GM18526 (cell line): ENCODE data around the gene PLPP4.

Experiments used
- POLR2A ChIP-seq: IDR thresholded peaks from 3 replicates; pipeline ENCODE4 v1.6.1; 2011; ENCODE audit not compliant: insufficient read length; ENCODE audit errors: extremely low read depth

PLPP4 gene

GRCh38 chr10:120437541-120437940, 19.5 kb upstream of the PLPP4 start:
- TF ChIP-seq POLR2A: no peak

GRCh38 chr10:120451968-120452367, 5.1 kb upstream of the PLPP4 start:
- no peak for TF ChIP-seq POLR2A

GRCh38 chr10:120453319-120453718, 3.7 kb upstream of the PLPP4 start:
- no peak for TF ChIP-seq POLR2A

GRCh38 chr10:120453886-120454285, 3.1 kb upstream of the PLPP4 start:
- TF ChIP-seq POLR2A: no peak

- no peak for TF ChIP-seq POLR2A
Measured at GRCh38 chr10:120455004-120455403, 2.0 kb upstream of the PLPP4 start.

- TF ChIP-seq POLR2A: no peak
Measured at GRCh38 chr10:120455606-120456005, 1.4 kb upstream of the PLPP4 start.

GRCh38 chr10:120456143-120456625, 843 bp upstream of the PLPP4 start:
- no peak for TF ChIP-seq POLR2A

GRCh38 chr10:120457431-120458172, 575 bp downstream of the PLPP4 start:
- TF ChIP-seq POLR2A: no peak

GRCh38 chr10:120458432-120458831, 1.4 kb downstream of the PLPP4 start:
- no peak for TF ChIP-seq POLR2A

GRCh38 chr10:120459185-120459584, 2.2 kb downstream of the PLPP4 start:
- no peak for TF ChIP-seq POLR2A

GRCh38 chr10:120460186-120460585, 3.2 kb downstream of the PLPP4 start:
- no peak for TF ChIP-seq POLR2A

- no peak for TF ChIP-seq POLR2A
Measured at GRCh38 chr10:120460776-120461175, 3.7 kb downstream of the PLPP4 start.

GRCh38 chr10:120462018-120462682, 5.1 kb downstream of the PLPP4 start:
- no peak for TF ChIP-seq POLR2A

GRCh38 chr10:120465138-120465537, 8.1 kb downstream of the PLPP4 start:
- no peak for TF ChIP-seq POLR2A

GRCh38 chr10:120466006-120466405, 9.0 kb downstream of the PLPP4 start:
- TF ChIP-seq POLR2A: no peak

GRCh38 chr10:120473593-120473992, 16.6 kb downstream of the PLPP4 start:
- no peak for TF ChIP-seq POLR2A
